SK-N-MC (cell line): ENCODE results near the gene PPM1B.

Experiments used
- EZH2 ChIP-seq: fragments of 200-600 bp; sonication (generic); IDR thresholded peaks from one replicate; pipeline ENCODE4 v1.6.1; 2017; ENCODE audit warnings: antibody characterized with exemption
- FOXP2 ChIP-seq: optimal IDR thresholded peaks from 2 replicates; pipeline ENCODE3; 2011; ENCODE audit warnings: mild to moderate bottlenecking, moderate library complexity; ENCODE audit not compliant: insufficient read depth; ENCODE audit errors: extremely low read length, control extremely low read depth
- POLR2AphosphoS5 ChIP-seq: IDR thresholded peaks from 2 replicates; pipeline ENCODE4 v1.6.1; 2012; ENCODE audit warnings: mild to moderate bottlenecking, low read depth, low read length, borderline replicate concordance

DNA sequence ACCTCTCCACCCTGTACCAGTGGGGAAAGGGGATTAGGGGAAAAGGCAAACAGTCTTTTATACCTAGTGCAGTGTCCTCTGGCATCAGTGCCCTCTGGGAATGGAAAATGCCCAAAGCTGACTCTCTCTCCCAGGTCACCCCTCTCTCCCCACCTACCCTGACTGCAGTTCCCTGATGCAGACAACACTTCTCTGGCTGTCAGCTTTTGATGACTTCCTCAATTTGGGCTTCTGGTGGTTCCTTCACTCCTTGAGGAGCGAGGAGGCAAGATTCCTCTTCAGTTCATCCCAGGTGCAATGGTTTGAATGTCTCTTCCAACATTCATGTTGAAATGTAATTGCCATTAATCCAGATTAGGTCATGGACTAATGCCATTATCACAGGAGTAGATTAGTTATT is 19.7 kb upstream of the PPM1B start:
- TF ChIP-seq POLR2AphosphoS5 = no peak
- TF ChIP-seq EZH2 = no peak
- TF ChIP-seq FOXP2 = no peak
